Measurements from ENCODE around the gene RHOT1. TPM values are rescaled to one million over a fixed set of nuclear protein-coding genes. Genes with fewer than 3 reads are reported as not detected.
"Not testable (repeated sequence)": the region's sequence is repeated elsewhere in the genome, so short reads cannot be mapped to it uniquely, and the experiment has no call there.

The RHOT1 gene
- total RNA-seq, 1 donor from 2014 or later, result 76.4 TPM

- TF ChIP-seq EZH2phosphoT487 (IDR thresholded peaks at IDR 0.05) (no peak), EZH2 (IDR thresholded peaks at IDR 0.05) (no peak), CTCF (IDR thresholded peaks at IDR 0.05) (no peak)
- Histone ChIP-seq H2AFZ (replicated peaks) (no peak overlapping the region), H3K79me2 (ENCODE audit: low read depth) (no peaks in the 10 kb centered on the region), H3K27ac (no peak overlapping the region), H3K27me3 (peaks cover 14% of the 10 kb centered on the region), H3K4me3 (no peak overlapping the region), H3K4me2 (no peak overlapping the region), H3F3A (ENCODE audit: low read depth) (peaks cover 21% of the 10 kb centered on the region), H3K36me3 (no peaks in the 10 kb centered on the region), H3K4me1 (peaks cover 22% of the 10 kb centered on the region), H4K20me1 (ENCODE audit: low read depth) (no peaks in the 10 kb centered on the region), H3K9ac (no peak overlapping the region), H3K9me3 (ENCODE audit: low read depth) (no peaks in the 10 kb centered on the region)
- H3K4me1 Mint-ChIP-seq, result peaks cover 65% of the 10 kb centered on the region
- peaks cover 2% of the 10 kb centered on the region for H3K36me3 Mint-ChIP-seq
- H3K4me3 Mint-ChIP-seq, result peak overlapping the region; percentile 60
- DNase-seq (ENCODE audit: low spot score), result no peak
- H3K27ac Mint-ChIP-seq, result peak overlapping the region; percentile 94
- H3K9me3 Mint-ChIP-seq, result no peaks in the 10 kb centered on the region
- H3K27me3 Mint-ChIP-seq (ENCODE audit: insufficient read depth, low read depth), result peaks cover 32% of the 10 kb centered on the region
Observed at GRCh38 chr17:32259586-32259985, 117.3 kb downstream of the RHOT1 start.

GRCh38 chr17:32261417-32261736 is 119.1 kb downstream of the RHOT1 start:
- H3K27me3 Mint-ChIP-seq (ENCODE audit: insufficient read depth, low read depth), result peaks cover 39% of the 10 kb centered on the region
- Histone ChIP-seq H3K79me2 (ENCODE audit: low read depth) (no peaks in the 10 kb centered on the region), H3K4me3 (no peak overlapping the region), H4K20me1 (ENCODE audit: low read depth) (no peaks in the 10 kb centered on the region), H3F3A (ENCODE audit: low read depth) (peaks cover 29% of the 10 kb centered on the region), H3K9ac (no peak overlapping the region), H3K4me2 (peak overlapping the region; percentile 24), H2AFZ (replicated peaks) (no peak overlapping the region), H3K27me3 (peaks cover 27% of the 10 kb centered on the region), H3K36me3 (no peaks in the 10 kb centered on the region), H3K4me1 (peaks cover 30% of the 10 kb centered on the region), H3K9me3 (ENCODE audit: low read depth) (no peaks in the 10 kb centered on the region), H3K27ac (no peak overlapping the region)
- H3K9me3 Mint-ChIP-seq, result no peaks in the 10 kb centered on the region
- H3K4me1 Mint-ChIP-seq, result peaks cover 66% of the 10 kb centered on the region
- no peak for DNase-seq (ENCODE audit: low spot score)
- no peak for TF ChIP-seq EZH2 (IDR thresholded peaks at IDR 0.05)
- no peak for TF ChIP-seq EZH2phosphoT487 (IDR thresholded peaks at IDR 0.05)
- no peak for TF ChIP-seq CTCF (IDR thresholded peaks at IDR 0.05)
- H3K27ac Mint-ChIP-seq, result peak overlapping the region; percentile 12
- peaks cover 2% of the 10 kb centered on the region for H3K36me3 Mint-ChIP-seq
- no peak overlapping the region for H3K4me3 Mint-ChIP-seq

- Histone ChIP-seq H3F3A (ENCODE audit: low read depth) (peaks cover 33% of the 10 kb centered on the region), H3K9me3 (ENCODE audit: low read depth) (no peaks in the 10 kb centered on the region), H3K4me2 (no peak overlapping the region), H4K20me1 (ENCODE audit: low read depth) (peaks cover 3% of the 10 kb centered on the region), H3K27me3 (peaks cover 33% of the 10 kb centered on the region), H2AFZ (replicated peaks) (no peak overlapping the region), H3K4me1 (peaks cover 33% of the 10 kb centered on the region), H3K27ac (no peak overlapping the region), H3K36me3 (no peaks in the 10 kb centered on the region), H3K4me3 (no peak overlapping the region), H3K9ac (no peak overlapping the region), H3K79me2 (ENCODE audit: low read depth) (no peaks in the 10 kb centered on the region)
- peak; percentile 63 for DNase-seq (ENCODE audit: low spot score)
- Mint-ChIP-seq H3K36me3 (peaks cover 2% of the 10 kb centered on the region), H3K9me3 (no peaks in the 10 kb centered on the region), H3K4me3 (peak overlapping the region; percentile 32), H3K4me1 (peaks cover 65% of the 10 kb centered on the region), H3K27me3 (ENCODE audit: insufficient read depth, low read depth) (peaks cover 40% of the 10 kb centered on the region), H3K27ac (no peak overlapping the region)
- TF ChIP-seq CTCF (IDR thresholded peaks at IDR 0.05), result no peak
- TF ChIP-seq EZH2phosphoT487 (IDR thresholded peaks at IDR 0.05), result no peak
- no peak for TF ChIP-seq EZH2 (IDR thresholded peaks at IDR 0.05)
Observed at GRCh38 chr17:32261936-32262510, 119.7 kb downstream of the RHOT1 start.

GRCh38 chr17:32263515-32263914 is 121.2 kb downstream of the RHOT1 start:
- Mint-ChIP-seq H3K4me3 (peak overlapping the region; percentile 27), H3K27me3 (ENCODE audit: insufficient read depth, low read depth) (peaks cover 47% of the 10 kb centered on the region), H3K4me1 (peaks cover 63% of the 10 kb centered on the region)
- Histone ChIP-seq H3F3A (ENCODE audit: low read depth) (peaks cover 36% of the 10 kb centered on the region), H3K4me1 (peaks cover 39% of the 10 kb centered on the region), H4K20me1 (ENCODE audit: low read depth) (peaks cover 14% of the 10 kb centered on the region), H3K27me3 (peaks cover 48% of the 10 kb centered on the region)
- not testable (repeated sequence) for H3K9me3 Mint-ChIP-seq; H3K79me2 ChIP-seq (ENCODE audit: low read depth); H3K9me3 ChIP-seq (ENCODE audit: low read depth); H3K36me3 ChIP-seq; H3K4me2 ChIP-seq; H3K27ac Mint-ChIP-seq; DNase-seq (ENCODE audit: low spot score); H3K36me3 Mint-ChIP-seq; H3K27ac ChIP-seq; H3K9ac ChIP-seq; H2AFZ ChIP-seq (replicated peaks); H3K4me3 ChIP-seq

Data from neural progenitor cell (in vitro differentiated cells).